ENCODE measurements around the gene TAP1. TPM values are rescaled to one million over a fixed set of nuclear protein-coding genes. Genes with fewer than 3 reads are reported as not detected.
A peak's percentile ranks its signal among the peaks of the same experiment; 100 is the strongest.

TAP1 gene
- total and polyA plus RNA-seq, 8 donors: 7.8 to 32.1 (median 15.2) TPM

GRCh38 chr6:32865724-32866443 lies 12.4 kb upstream of the TAP1 start:
- intact Hi-C loops (cut with DNase I): loop anchor here in 1 of 3 donors (5.0 kb wide), 1 partner anchor 39 kb away; no protein-coding TSS in a partner anchor
- TF ChIP-seq, protein P1, sequence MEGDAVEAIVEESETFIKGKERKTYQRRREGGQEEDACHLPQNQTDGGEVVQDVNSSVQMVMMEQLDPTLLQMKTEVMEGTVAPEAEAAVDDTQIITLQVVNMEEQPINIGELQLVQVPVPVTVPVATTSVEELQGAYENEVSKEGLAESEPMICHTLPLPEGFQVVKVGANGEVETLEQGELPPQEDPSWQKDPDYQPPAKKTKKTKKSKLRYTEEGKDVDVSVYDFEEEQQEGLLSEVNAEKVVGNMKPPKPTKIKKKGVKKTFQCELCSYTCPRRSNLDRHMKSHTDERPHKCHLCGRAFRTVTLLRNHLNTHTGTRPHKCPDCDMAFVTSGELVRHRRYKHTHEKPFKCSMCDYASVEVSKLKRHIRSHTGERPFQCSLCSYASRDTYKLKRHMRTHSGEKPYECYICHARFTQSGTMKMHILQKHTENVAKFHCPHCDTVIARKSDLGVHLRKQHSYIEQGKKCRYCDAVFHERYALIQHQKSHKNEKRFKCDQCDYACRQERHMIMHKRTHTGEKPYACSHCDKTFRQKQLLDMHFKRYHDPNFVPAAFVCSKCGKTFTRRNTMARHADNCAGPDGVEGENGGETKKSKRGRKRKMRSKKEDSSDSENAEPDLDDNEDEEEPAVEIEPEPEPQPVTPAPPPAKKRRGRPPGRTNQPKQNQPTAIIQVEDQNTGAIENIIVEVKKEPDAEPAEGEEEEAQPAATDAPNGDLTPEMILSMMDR (IDR thresholded peaks at IDR 0.05): no peak
- 49 to 58% methylated on average over 10 of the region's 10 CpGs for WGBS, 2 donors
- Histone ChIP-seq H3K36me3 (no peaks in the 10 kb centered on the region), H3K27me3 (no peaks in the 10 kb centered on the region), H3K27ac (no peak overlapping the region), H3K9me3 (no peaks in the 10 kb centered on the region), H3K4me1 (peaks cover 0 to 5% (median 3%) of the 10 kb centered on the region in 3 donors), H3K4me3 (no peak overlapping the region)
- DNase-seq: no peak
- no peak for FAIRE-seq
- ATAC-seq: no peak

- no peak for ATAC-seq
- FAIRE-seq: no peak
- intact Hi-C loops (cut with DNase I): loop anchor here in 1 of 3 donors (5.0 kb wide), 1 partner anchor 35 kb away; no protein-coding TSS in a partner anchor
- H3K9me3 ChIP-seq: no peaks in the 10 kb centered on the region
- WGBS, 2 donors: 74 to 90% methylated on average over 3 of the region's 3 CpGs
- no peaks in the 10 kb centered on the region for H3K36me3 ChIP-seq
- TF ChIP-seq, protein P1 (IDR thresholded peaks at IDR 0.05): no peak
- H3K27me3 ChIP-seq: no peaks in the 10 kb centered on the region
- H3K27ac ChIP-seq: no peak overlapping the region
- no peak overlapping the region for H3K4me3 ChIP-seq
- no peak for DNase-seq
- peaks cover 0 to 5% (median 3%) of the 10 kb centered on the region in 3 donors for H3K4me1 ChIP-seq
Measured at GRCh38 chr6:32862725-32863124, 9.2 kb upstream of the TAP1 start.

DNA sequence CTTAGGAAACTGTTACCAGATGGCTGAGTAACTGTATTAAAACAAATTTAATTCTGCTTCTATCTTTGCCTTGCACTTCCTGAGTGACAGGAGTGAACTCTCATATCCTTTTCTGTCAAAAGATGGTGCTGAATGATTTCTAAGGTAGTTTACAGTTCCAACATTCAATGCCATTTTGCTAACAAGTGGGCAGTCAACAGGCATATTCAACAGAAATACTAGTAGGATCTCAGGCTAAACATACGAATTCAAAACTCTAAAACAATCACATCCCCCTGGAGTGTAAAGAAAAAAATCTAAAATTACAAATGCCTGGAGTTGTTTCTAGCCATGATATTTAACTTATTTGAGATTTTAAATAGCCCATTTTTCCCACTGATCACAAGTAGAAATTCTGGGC lies 7.2 kb upstream of the TAP1 start:
- WGBS, 2 donors: 70 to 74% methylated on average over 1 of the region's 1 CpG
- H3K27me3 ChIP-seq: no peaks in the 10 kb centered on the region

DNA sequence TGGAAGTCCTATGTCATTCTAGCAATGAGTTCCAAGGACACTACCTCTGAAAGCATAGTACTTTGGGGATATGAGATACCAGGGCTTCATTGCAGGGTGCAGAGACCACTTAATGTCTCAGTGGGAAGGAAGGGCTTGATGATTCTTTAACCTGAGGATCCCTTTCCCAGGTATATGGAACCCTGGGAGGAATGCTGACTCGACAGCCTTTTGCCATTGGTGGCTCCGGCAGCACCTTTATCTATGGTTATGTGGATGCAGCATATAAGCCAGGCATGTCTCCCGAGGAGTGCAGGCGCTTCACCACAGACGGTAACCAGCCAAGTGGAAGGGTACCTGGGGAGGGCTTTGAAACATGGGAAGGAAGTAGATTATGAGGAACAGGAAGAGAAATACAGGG lies 4.7 kb upstream of the TAP1 start:
- Histone ChIP-seq H3K4me1 (peaks cover 0 to 5% (median 3%) of the 10 kb centered on the region in 3 donors), H3K9me3 (no peaks in the 10 kb centered on the region), H3K4me3 (no peak overlapping the region), H3K36me3 (no peaks in the 10 kb centered on the region), H3K27me3 (no peaks in the 10 kb centered on the region), H3K27ac (no peak overlapping the region)
- no peak for DNase-seq
- ATAC-seq: no peak
- no peak for FAIRE-seq
- TF ChIP-seq, protein P1 (IDR thresholded peaks at IDR 0.05): no peak
- WGBS, 2 donors: 78 to 86% methylated on average over 5 of the region's 5 CpGs
- intact Hi-C loops (cut with DNase I): no loop called here

More for the DNA sequence above, 7.2 kb upstream of the TAP1 start:
- no peak for ATAC-seq
- no peak for FAIRE-seq
- Histone ChIP-seq H3K9me3 (no peaks in the 10 kb centered on the region), H3K27ac (peak overlapping the region in 3 of 4 donors; percentile 28 to 50 (median 46)), H3K36me3 (no peaks in the 10 kb centered on the region), H3K4me3 (no peak overlapping the region), H3K4me1 (peaks cover 0 to 5% (median 3%) of the 10 kb centered on the region in 3 donors)
- TF ChIP-seq, protein P1 (IDR thresholded peaks at IDR 0.05): no peak
- DNase-seq: no peak
- intact Hi-C loops (cut with DNase I): loop anchor here in 1 of 3 donors (5.0 kb wide), 1 partner anchor 33 kb away; no protein-coding TSS in a partner anchor
